Fibroblast of lung (primary cell): ENCODE measurements around the gene OSGEPL1. TPM values are rescaled to one million over a fixed set of nuclear protein-coding genes. Genes with fewer than 3 reads are reported as not detected.

ENCODE experiments used
- DNase-seq, 2 donors: peaks; one replicate each; pipeline versions ENCODE4 v3.0.0 to v3.0.0-alpha.2; 2010; ENCODE audit warnings: low read depth in 2 of 2
- H2AFZ ChIP-seq: 2 replicates; pipeline ENCODE4 v1.5.1; 2012; ENCODE audit warnings: low read length, control low read depth, inconsistent platforms
- H3K27ac ChIP-seq: 2 replicates; pipeline ENCODE4 v1.5.1; 2011; ENCODE audit warnings: low read length, control low read depth; ENCODE audit not compliant: insufficient read depth
- H3K27me3 ChIP-seq: 2 replicates; pipeline ENCODE4 v1.5.1; 2011; ENCODE audit warnings: mild to moderate bottlenecking, low read length; ENCODE audit not compliant: control insufficient read depth, insufficient read depth
- H3K36me3 ChIP-seq: 2 replicates; pipeline ENCODE4 v1.5.1; 2011; ENCODE audit warnings: low read length; ENCODE audit not compliant: control insufficient read depth, insufficient read depth
- H3K4me1 ChIP-seq: 2 replicates; pipeline ENCODE4 v1.5.1; 2011; ENCODE audit warnings: low read length; ENCODE audit not compliant: control insufficient read depth, insufficient read depth; ENCODE audit errors: extremely low read depth
- H3K4me2 ChIP-seq: 2 replicates; pipeline ENCODE4 v1.5.1; 2011; ENCODE audit warnings: low read length, control low read depth; ENCODE audit not compliant: insufficient read depth; ENCODE audit errors: extremely low read depth
- H3K4me3 ChIP-seq, 4 experiments: fragments of 200-600 bp in 1 of 4; sonication (generic) in 1 of 4; replicated peaks in 1 of 4; 2 replicates each; pipeline ENCODE4 v1.5.1; 2011 to 2016; ENCODE audit warnings: low read length in 4 of 4, low read depth in 3 of 4, mild to moderate bottlenecking in 3 of 4, control low read depth in 2 of 4, inconsistent platforms in 1 of 4, mixed read lengths in 1 of 4; ENCODE audit not compliant: insufficient read depth in 1 of 4; ENCODE audit errors: control extremely low read depth in 1 of 4
- H3K79me2 ChIP-seq: 2 replicates; pipeline ENCODE4 v1.5.1; 2012; ENCODE audit warnings: mild to moderate bottlenecking, low read length, inconsistent platforms; ENCODE audit not compliant: control insufficient read depth, insufficient read depth
- H3K9ac ChIP-seq: 2 replicates; pipeline ENCODE4 v1.5.1; 2011; ENCODE audit warnings: mild to moderate bottlenecking, low read length, control low read depth; ENCODE audit not compliant: insufficient read depth
- H3K9me3 ChIP-seq: 2 replicates; pipeline ENCODE4 v1.5.1; 2012; ENCODE audit warnings: low read depth, low read length; ENCODE audit not compliant: control insufficient read depth, insufficient read depth
- H4K20me1 ChIP-seq: 2 replicates; pipeline ENCODE4 v1.5.1; 2011; ENCODE audit warnings: low read length; ENCODE audit not compliant: control insufficient read depth, insufficient read depth; ENCODE audit errors: extremely low read depth
- EZH2 ChIP-seq: IDR thresholded peaks from 2 replicates; pipeline ENCODE4 v1.5.1; 2012; ENCODE audit warnings: low read length, control low read depth, mild to moderate bottlenecking; ENCODE audit errors: missing control alignments
- polyA plus RNA-seq, 2 donors: library from polyadenylated mRNA; depleted of rRNA in 1 of 2; stranded (reverse) in 1 of 2; unstranded in 1 of 2; fragments of >200 nt; gene quantifications; 2 replicates each; pipeline ENCODE4 v1.2.1, GENCODE V29; 2011 to 2012; ENCODE audit warnings: missing spikeins in 1 of 2
- total RNA-seq: library from RNA; depleted of rRNA; stranded (reverse); fragments of >200 nt; gene quantifications from 2 replicates; pipeline ENCODE4 v1.2.1, GENCODE V29; 2014
- TF ChIP-seq, protein P1 (sequence below), 2 donors: IDR thresholded peaks in 1 of 2; conservative IDR thresholded peaks in 1 of 2; 1 replicate in 1 of 2; 2 replicates in 1 of 2; pipeline ENCODE4 v1.5.1; 2011 to 2012; ENCODE audit warnings: low read length in 2 of 2, control low read depth in 1 of 2, inconsistent platforms in 1 of 2, low read depth in 1 of 2, mild to moderate bottlenecking in 1 of 2

Gene OSGEPL1
- total and polyA plus RNA-seq, 2 donors (not counting 1 experiment from before 2014, with no cell fraction given) = 6.7 to 6.9 TPM

DNA sequence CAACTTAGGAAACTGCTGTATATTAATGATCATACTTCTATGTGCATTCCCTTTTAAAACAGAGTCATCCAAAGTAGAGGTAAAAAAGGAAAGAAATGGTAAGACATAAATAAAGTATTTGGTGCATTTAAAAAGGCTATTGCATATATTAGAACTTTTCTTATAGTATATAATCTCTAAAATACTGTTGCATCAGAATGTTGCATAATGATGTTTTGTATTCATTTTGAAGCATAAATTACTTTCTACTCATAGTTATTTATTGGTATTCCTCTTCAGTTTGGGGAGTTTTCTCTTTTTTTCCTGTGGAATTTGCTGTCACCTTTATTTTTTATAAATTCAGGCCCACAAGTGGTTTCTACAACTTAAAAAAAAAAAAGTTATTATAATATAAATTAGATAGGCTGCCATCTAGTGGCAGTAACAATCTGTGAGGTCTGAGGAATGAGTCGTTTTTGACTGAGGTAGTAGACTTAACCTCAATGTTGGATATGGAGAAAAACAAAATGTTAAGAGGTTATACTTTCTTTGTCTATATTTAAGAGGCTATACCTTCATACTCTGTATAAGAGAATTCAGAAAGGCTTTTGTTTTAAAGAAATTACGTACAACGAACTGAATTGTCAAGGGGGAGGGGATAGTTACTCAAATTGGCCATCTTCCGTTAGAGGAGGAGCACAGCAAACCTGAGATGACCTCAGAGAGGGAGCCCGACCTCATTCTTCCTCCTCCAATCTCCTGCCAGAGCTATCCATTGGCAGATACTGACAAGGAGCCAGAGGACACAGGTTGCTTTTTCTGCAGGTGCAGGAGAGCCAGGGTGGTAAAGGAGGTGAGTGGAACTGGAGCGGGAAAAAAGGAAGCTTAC is 64.3 kb downstream of the OSGEPL1 start:
- Histone ChIP-seq H2AFZ (no peak overlapping the region), H4K20me1 (no peaks in the 10 kb centered on the region)

More for the DNA sequence above, 64.3 kb downstream of the OSGEPL1 start:
- Histone ChIP-seq H3K4me2 (no peak overlapping the region), H3K27ac (no peak overlapping the region), H3K27me3 (no peaks in the 10 kb centered on the region), H3K4me1 (no peaks in the 10 kb centered on the region), H3K4me3 (no peak overlapping the region), H3K9ac (no peak overlapping the region), H3K9me3 (no peaks in the 10 kb centered on the region), H3K79me2 (no peaks in the 10 kb centered on the region), H3K36me3 (no peaks in the 10 kb centered on the region)
- peak; percentile 36 to 70 for DNase-seq
- TF ChIP-seq, protein P1, sequence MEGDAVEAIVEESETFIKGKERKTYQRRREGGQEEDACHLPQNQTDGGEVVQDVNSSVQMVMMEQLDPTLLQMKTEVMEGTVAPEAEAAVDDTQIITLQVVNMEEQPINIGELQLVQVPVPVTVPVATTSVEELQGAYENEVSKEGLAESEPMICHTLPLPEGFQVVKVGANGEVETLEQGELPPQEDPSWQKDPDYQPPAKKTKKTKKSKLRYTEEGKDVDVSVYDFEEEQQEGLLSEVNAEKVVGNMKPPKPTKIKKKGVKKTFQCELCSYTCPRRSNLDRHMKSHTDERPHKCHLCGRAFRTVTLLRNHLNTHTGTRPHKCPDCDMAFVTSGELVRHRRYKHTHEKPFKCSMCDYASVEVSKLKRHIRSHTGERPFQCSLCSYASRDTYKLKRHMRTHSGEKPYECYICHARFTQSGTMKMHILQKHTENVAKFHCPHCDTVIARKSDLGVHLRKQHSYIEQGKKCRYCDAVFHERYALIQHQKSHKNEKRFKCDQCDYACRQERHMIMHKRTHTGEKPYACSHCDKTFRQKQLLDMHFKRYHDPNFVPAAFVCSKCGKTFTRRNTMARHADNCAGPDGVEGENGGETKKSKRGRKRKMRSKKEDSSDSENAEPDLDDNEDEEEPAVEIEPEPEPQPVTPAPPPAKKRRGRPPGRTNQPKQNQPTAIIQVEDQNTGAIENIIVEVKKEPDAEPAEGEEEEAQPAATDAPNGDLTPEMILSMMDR (conservative IDR thresholded peaks at IDR 0.05 in 1 of 2, IDR thresholded peaks at IDR 0.05 in 1 of 2; ENCODE audit: low read depth in 1 of 2, low read length in 2 of 2) = peak; percentile 29 to 53
- TF ChIP-seq EZH2 = no peak

Other genes with a start within 250 kb of the OSGEPL1 start
- gene SLC40A1, start 182.0 kb downstream of the OSGEPL1 start, total RNA-seq = 91.9 and 97.4 TPM in 2 replicates
- gene SLC40A1, start 182.0 kb downstream of the OSGEPL1 start, polyA plus RNA-seq = 8.0 and 17.2 TPM in 2 replicates
- 63.9 and 72.7 TPM in 2 replicates for gene ASNSD1, start 101.3 kb downstream of the OSGEPL1 start, total RNA-seq
- gene ASNSD1, start 101.3 kb downstream of the OSGEPL1 start, polyA plus RNA-seq = 59.4 and 70.4 TPM in 2 replicates
- 10.5 and 11.7 TPM in 2 replicates for gene ANKAR, start 88.1 kb downstream of the OSGEPL1 start, total RNA-seq
- gene ANKAR, start 88.1 kb downstream of the OSGEPL1 start, polyA plus RNA-seq = 1.3 and 2.1 TPM in 2 replicates
- 40.8 and 68.5 TPM in 2 replicates for gene ORMDL1, start 21.5 kb upstream of the OSGEPL1 start, total RNA-seq
- 60.9 and 96.7 TPM in 2 replicates for gene ORMDL1, start 21.5 kb upstream of the OSGEPL1 start, polyA plus RNA-seq
- gene PMS1, start 21.7 kb upstream of the OSGEPL1 start, total RNA-seq = 34.2 and 41.0 TPM in 2 replicates
- gene PMS1, start 21.7 kb upstream of the OSGEPL1 start, polyA plus RNA-seq = 15.3 and 15.7 TPM in 2 replicates